ENCODE measurements around the gene FAM149B1. TPM values are rescaled to one million over a fixed set of nuclear protein-coding genes. Genes with fewer than 3 reads are reported as not detected.
"Not testable (repeated sequence)": the region's sequence is repeated elsewhere in the genome, so short reads cannot be mapped to it uniquely, and the experiment has no call there.

Gene FAM149B1
- total RNA-seq, 1 donor from 2014 or later, result 19.4 TPM

- peaks cover 0 to 11% of the 10 kb centered on the region in 2 donors for H3K36me3 ChIP-seq
- H3K4me3 ChIP-seq, result peak overlapping the region; percentile 74 to 89
- peaks cover 7 to 18% of the 10 kb centered on the region in 2 donors for H3K4me1 ChIP-seq
- H3K27ac ChIP-seq, result peak overlapping the region; percentile 91 to 92
- TF ChIP-seq CTCF (IDR thresholded peaks at IDR 0.05), result no peak
- no peaks in the 10 kb centered on the region for H3K27me3 ChIP-seq
- no peaks in the 10 kb centered on the region for H3K9me3 ChIP-seq
- no peak for DNase-seq (ENCODE audit: low spot score in 2 of 2)
- intact Hi-C loops (cut with DNase I), result loop anchor here (2.0 to 5.0 kb wide), 2 partner anchors 155 to 245 kb away; partner anchors contain the start of genes P4HA1 and PPP3CB
Observed at GRCh38 chr10:73251683-73252444, 83.9 kb downstream of the FAM149B1 start.

- intact Hi-C loops (cut with DNase I), result loop anchor here (2.0 to 5.0 kb wide), 2 partner anchors 156 to 245 kb away; partner anchors contain the start of genes P4HA1 and PPP3CB
- H3K9me3 ChIP-seq, result no peaks in the 10 kb centered on the region
- H3K4me1 ChIP-seq, result peaks cover 7 to 17% of the 10 kb centered on the region in 2 donors
- H3K27ac ChIP-seq, result peak within 1 kb of the TSS; percentile 91 to 92
- DNase-seq (ENCODE audit: low spot score in 2 of 2), result peak; percentile 88 to 98
- H3K27me3 ChIP-seq, result no peaks in the 10 kb centered on the region
- no peak for TF ChIP-seq CTCF (IDR thresholded peaks at IDR 0.05)
- H3K36me3 ChIP-seq, result peaks cover 0 to 11% of the 10 kb centered on the region in 2 donors
- H3K4me3 ChIP-seq, result peak within 1 kb of the TSS; percentile 74 to 89
Observed at GRCh38 chr10:73252445-73253224, 84.7 kb downstream of the FAM149B1 start, which contains the start of gene MRPS16. Gene MRPS16, minus strand, starts transcription at chr10:73252644. Its CDS starts 162 bp downstream, at chr10:73252482.

- no peak for TF ChIP-seq CTCF (IDR thresholded peaks at IDR 0.05)
- peak overlapping the region; percentile 74 to 89 for H3K4me3 ChIP-seq
- H3K4me1 ChIP-seq, result peaks cover 7 to 15% of the 10 kb centered on the region in 2 donors
- H3K9me3 ChIP-seq, result no peaks in the 10 kb centered on the region
- peaks cover 0 to 11% of the 10 kb centered on the region in 2 donors for H3K36me3 ChIP-seq
- no peak for DNase-seq (ENCODE audit: low spot score in 2 of 2)
- no peaks in the 10 kb centered on the region for H3K27me3 ChIP-seq
- peak overlapping the region; percentile 91 to 92 for H3K27ac ChIP-seq
- intact Hi-C loops (cut with DNase I), result loop anchor here (2.0 to 5.0 kb wide), 2 partner anchors 156 to 244 kb away; partner anchors contain the start of genes P4HA1 and PPP3CB
Observed at GRCh38 chr10:73253225-73253555, 85.3 kb downstream of the FAM149B1 start.

- intact Hi-C loops (cut with DNase I); H3K36me3 ChIP-seq; H3K4me3 ChIP-seq; H3K9me3 ChIP-seq; H3K27ac ChIP-seq; H3K4me1 ChIP-seq; H3K27me3 ChIP-seq; DNase-seq (ENCODE audit: low spot score in 2 of 2): not testable (repeated sequence)
Observed at GRCh38 chr10:73258612-73259011, 90.7 kb downstream of the FAM149B1 start.

GRCh38 chr10:73261362-73261995, 93.6 kb downstream of the FAM149B1 start:
- intact Hi-C loops (cut with DNase I), result no loop called here
- no peaks in the 10 kb centered on the region for H3K4me1 ChIP-seq
- no peak overlapping the region for H3K4me3 ChIP-seq
- H3K9me3 ChIP-seq, result no peaks in the 10 kb centered on the region
- no peak overlapping the region for H3K27ac ChIP-seq
- TF ChIP-seq CTCF (IDR thresholded peaks at IDR 0.05), result no peak
- H3K27me3 ChIP-seq, result no peaks in the 10 kb centered on the region
- DNase-seq (ENCODE audit: low spot score in 2 of 2), result no peak
- no peaks in the 10 kb centered on the region for H3K36me3 ChIP-seq

All from ascending aorta (tissue), 2 donors.